CD14-positive monocyte (primary cell): ENCODE measurements around the gene RGCC. TPM values are rescaled to one million over a fixed set of nuclear protein-coding genes. Genes with fewer than 3 reads are reported as not detected.
A peak's percentile ranks its signal among the peaks of the same experiment; 100 is the strongest.

Experiments used
- DNase-seq, 3 donors: peaks; one replicate each; pipeline ENCODE4 v3.0.0-alpha.2; 2011 to 2022
- H2AFZ ChIP-seq: 2 replicates; pipeline ENCODE4 v1.6.0; 2012; ENCODE audit warnings: mild to moderate bottlenecking, low read depth, low read length, inconsistent platforms; ENCODE audit not compliant: insufficient read depth, poor library complexity, severe bottlenecking
- H3K27ac ChIP-seq, 2 donors: 1 replicate in 1 of 2; 2 replicates in 1 of 2; pipeline ENCODE4 v1.5.1; 2012 to 2013; ENCODE audit warnings: low read length in 2 of 2, control low read depth in 1 of 2, inconsistent platforms in 1 of 2, low read depth in 1 of 2, mild to moderate bottlenecking in 1 of 2
- H3K27me3 ChIP-seq, 2 donors: one replicate each; pipeline versions ENCODE4 v1.6.0 to v1.6.1; 2011 to 2013; ENCODE audit warnings: low read length in 2 of 2; ENCODE audit not compliant: control insufficient read depth in 2 of 2, insufficient read depth in 2 of 2
- H3K36me3 ChIP-seq, 2 donors: replicated peaks in 1 of 2; 1 replicate in 1 of 2; 2 replicates in 1 of 2; pipeline versions ENCODE4 v1.5.1 to v1.6.1; 2012 to 2013; ENCODE audit warnings: low read length in 2 of 2, control low read depth in 1 of 2, inconsistent platforms in 1 of 2, mild to moderate bottlenecking in 1 of 2; ENCODE audit not compliant: insufficient read depth in 2 of 2, control insufficient read depth in 1 of 2
- H3K4me1 ChIP-seq, 2 donors: 1 replicate in 1 of 2; 2 replicates in 1 of 2; pipeline versions ENCODE4 v1.5.1 to v1.6.1; 2012 to 2013; ENCODE audit warnings: low read length in 2 of 2, control low read depth in 1 of 2, inconsistent platforms in 1 of 2, mild to moderate bottlenecking in 1 of 2, moderate library complexity in 1 of 2; ENCODE audit not compliant: insufficient read depth in 2 of 2, control insufficient read depth in 1 of 2
- H3K4me2 ChIP-seq: replicated peaks from 2 replicates; pipeline ENCODE3; 2012; ENCODE audit warnings: low read length, moderate library complexity, mild to moderate bottlenecking; ENCODE audit not compliant: poor library complexity, severe bottlenecking; ENCODE audit errors: extremely low read depth
- H3K4me3 ChIP-seq, 3 experiments: fragments of 200-600 bp in 1 of 3; sonication (generic) in 1 of 3; replicated peaks in 1 of 3; 1 replicate in 2 of 3; 2 replicates in 1 of 3; pipeline ENCODE4 v1.5.1; 2011 to 2013; ENCODE audit warnings: low read length in 3 of 3, mild to moderate bottlenecking in 3 of 3, control low read depth in 2 of 3, low read depth in 2 of 3, inconsistent platforms in 1 of 3, moderate library complexity in 1 of 3
- H3K79me2 ChIP-seq: 2 replicates; pipeline ENCODE4 v1.6.0; 2012; ENCODE audit warnings: mild to moderate bottlenecking, control low read depth, inconsistent platforms, low read length, moderate library complexity; ENCODE audit not compliant: insufficient read depth
- H3K9ac ChIP-seq: 2 replicates; pipeline ENCODE4 v1.6.0; 2017; ENCODE audit warnings: low read length, mild to moderate bottlenecking; ENCODE audit not compliant: insufficient read depth, poor library complexity, severe bottlenecking
- H3K9me3 ChIP-seq, 2 donors: replicated peaks in 1 of 2; 1 replicate in 1 of 2; 2 replicates in 1 of 2; pipeline versions ENCODE4 v1.5.1 to v1.6.1; 2012 to 2013; ENCODE audit warnings: low read length in 2 of 2, control low read depth in 1 of 2; ENCODE audit not compliant: control insufficient read depth in 1 of 2, insufficient read depth in 1 of 2
- H4K20me1 ChIP-seq: 2 replicates; pipeline ENCODE4 v1.6.0; 2012; ENCODE audit warnings: mild to moderate bottlenecking, low read length, control low read depth, moderate library complexity; ENCODE audit not compliant: insufficient read depth
- H3K27ac Mint-ChIP-seq, 7 donors: one replicate each; pipeline ENCODE4 v1.8.0; 2020; ENCODE audit warnings: mild to moderate bottlenecking in 7 of 7, mixed read lengths in 7 of 7, moderate library complexity in 6 of 7, inconsistent platforms in 2 of 7
- H3K27me3 Mint-ChIP-seq, 3 donors: one replicate each; pipeline ENCODE4 v1.8.0; 2021 to 2022; ENCODE audit warnings: low read depth in 3 of 3, mild to moderate bottlenecking in 3 of 3, mixed read lengths in 3 of 3, moderate library complexity in 3 of 3, inconsistent platforms in 1 of 3
- H3K36me3 Mint-ChIP-seq, 2 donors: one replicate each; pipeline ENCODE4 v1.8.0; 2020; ENCODE audit warnings: mixed read lengths in 2 of 2, inconsistent platforms in 1 of 2, mild to moderate bottlenecking in 1 of 2
- H3K4me1 Mint-ChIP-seq: one replicate; pipeline ENCODE4 v1.8.0; 2020; ENCODE audit warnings: mild to moderate bottlenecking, mixed read lengths
- H3K4me3 Mint-ChIP-seq, 2 donors: one replicate each; pipeline ENCODE4 v1.8.0; 2020; ENCODE audit warnings: mild to moderate bottlenecking in 2 of 2, mixed read lengths in 2 of 2, moderate library complexity in 1 of 2
- H3K9me3 Mint-ChIP-seq, 7 donors: one replicate each; pipeline ENCODE4 v1.8.0; 2020 to 2022; ENCODE audit warnings: mixed read lengths in 7 of 7, mild to moderate bottlenecking in 6 of 7, moderate library complexity in 6 of 7, inconsistent platforms in 2 of 7
- WGBS: methylation state at CpG from one replicate; pipeline ENCODE4 v1.1.5; 2013; ENCODE audit warnings: missing lambda C conversion rate; ENCODE audit not compliant: insufficient coverage; 5-methylcytosine and 5-hydroxymethylcytosine counted together
- intact Hi-C, 2 donors: fragments of 100-400 bp; cut with micrococcal nuclease; formaldehyde crosslinking; loops; one replicate each; pipeline versions ENCODE4 v1.15.0 to v1.15.1; 2023
- polyA plus RNA-seq, 3 donors: library from polyadenylated mRNA; depleted of rRNA in 1 of 3; unstranded in 2 of 3; stranded (reverse) in 1 of 3; fragments of 300-500 nt in 2 of 3; fragments of >200 nt in 1 of 3; fragmentation: Illumina TruSeq in 2 of 3; gene quantifications; 1 replicate in 2 of 3; 2 replicates in 1 of 3; pipeline ENCODE4 v1.2.3, GENCODE V29; 2012 to 2021
- TF ChIP-seq, protein P1 (sequence below): fragments of 200-600 bp; IDR thresholded peaks from one replicate; pipeline ENCODE4 v1.8.0; 2022; ENCODE audit warnings: antibody characterized with exemption, mild to moderate bottlenecking

Gene RGCC
- polyA plus RNA-seq, 3 donors, result 4.3 to 49.5 (median 26.0) TPM

DNA sequence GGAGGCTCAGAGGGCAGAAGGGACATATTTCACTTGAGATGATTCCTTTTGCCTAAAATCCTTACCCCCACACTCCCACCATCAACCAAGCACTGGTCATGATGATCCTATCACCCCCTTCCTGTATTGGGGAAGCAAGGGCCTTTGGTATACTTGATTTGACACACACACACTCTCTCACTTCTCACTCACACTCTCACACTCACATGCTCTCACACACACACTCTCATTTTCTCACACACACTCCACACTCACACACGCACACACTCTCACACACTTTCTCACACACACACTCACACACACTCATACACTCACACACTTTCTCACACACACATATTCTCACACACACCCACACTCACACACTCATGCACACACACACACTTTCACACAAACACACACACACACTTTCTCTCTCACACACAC is 8.6 kb downstream of the RGCC start:
- no peak overlapping the region for H2AFZ ChIP-seq
- H3K9me3 ChIP-seq, result no peaks in the 10 kb centered on the region
- Mint-ChIP-seq H3K27me3 (peaks cover 0 to 2% (median 1%) of the 10 kb centered on the region in 3 donors), H3K9me3 (peaks cover 0 to 2% (median 0%) of the 10 kb centered on the region in 7 donors), H3K4me3 (no peak overlapping the region), H3K36me3 (peaks cover 61 to 71% of the 10 kb centered on the region in 2 donors), H3K4me1 (peaks cover 58% of the 10 kb centered on the region), H3K27ac (peak overlapping the region; percentile 86 to 99 (median 96))
- intact Hi-C loops, result loop anchor here (5.0 to 10.0 kb wide), 2 partner anchors 181 to 189 kb away; no protein-coding TSS in a partner anchor
- TF ChIP-seq, protein P1, sequence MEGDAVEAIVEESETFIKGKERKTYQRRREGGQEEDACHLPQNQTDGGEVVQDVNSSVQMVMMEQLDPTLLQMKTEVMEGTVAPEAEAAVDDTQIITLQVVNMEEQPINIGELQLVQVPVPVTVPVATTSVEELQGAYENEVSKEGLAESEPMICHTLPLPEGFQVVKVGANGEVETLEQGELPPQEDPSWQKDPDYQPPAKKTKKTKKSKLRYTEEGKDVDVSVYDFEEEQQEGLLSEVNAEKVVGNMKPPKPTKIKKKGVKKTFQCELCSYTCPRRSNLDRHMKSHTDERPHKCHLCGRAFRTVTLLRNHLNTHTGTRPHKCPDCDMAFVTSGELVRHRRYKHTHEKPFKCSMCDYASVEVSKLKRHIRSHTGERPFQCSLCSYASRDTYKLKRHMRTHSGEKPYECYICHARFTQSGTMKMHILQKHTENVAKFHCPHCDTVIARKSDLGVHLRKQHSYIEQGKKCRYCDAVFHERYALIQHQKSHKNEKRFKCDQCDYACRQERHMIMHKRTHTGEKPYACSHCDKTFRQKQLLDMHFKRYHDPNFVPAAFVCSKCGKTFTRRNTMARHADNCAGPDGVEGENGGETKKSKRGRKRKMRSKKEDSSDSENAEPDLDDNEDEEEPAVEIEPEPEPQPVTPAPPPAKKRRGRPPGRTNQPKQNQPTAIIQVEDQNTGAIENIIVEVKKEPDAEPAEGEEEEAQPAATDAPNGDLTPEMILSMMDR, result no peak
- no peak overlapping the region for H3K4me2 ChIP-seq
- peaks cover 43 to 62% of the 10 kb centered on the region in 2 donors for H3K4me1 ChIP-seq
- peaks cover 3 to 34% of the 10 kb centered on the region in 2 donors for H3K36me3 ChIP-seq
- H4K20me1 ChIP-seq, result no peaks in the 10 kb centered on the region
- peaks cover 32% of the 10 kb centered on the region for H3K79me2 ChIP-seq
- peak overlapping the region; percentile 50 for H3K9ac ChIP-seq
- DNase-seq, result peak in 1 of 3 donors; percentile 43
- H3K27ac ChIP-seq, result peak overlapping the region; percentile 78 to 89
- H3K4me3 ChIP-seq, result no peak overlapping the region
- WGBS, result 94% methylated on average over 1 of the region's 1 CpG
- H3K27me3 ChIP-seq, result no peaks in the 10 kb centered on the region

DNA sequence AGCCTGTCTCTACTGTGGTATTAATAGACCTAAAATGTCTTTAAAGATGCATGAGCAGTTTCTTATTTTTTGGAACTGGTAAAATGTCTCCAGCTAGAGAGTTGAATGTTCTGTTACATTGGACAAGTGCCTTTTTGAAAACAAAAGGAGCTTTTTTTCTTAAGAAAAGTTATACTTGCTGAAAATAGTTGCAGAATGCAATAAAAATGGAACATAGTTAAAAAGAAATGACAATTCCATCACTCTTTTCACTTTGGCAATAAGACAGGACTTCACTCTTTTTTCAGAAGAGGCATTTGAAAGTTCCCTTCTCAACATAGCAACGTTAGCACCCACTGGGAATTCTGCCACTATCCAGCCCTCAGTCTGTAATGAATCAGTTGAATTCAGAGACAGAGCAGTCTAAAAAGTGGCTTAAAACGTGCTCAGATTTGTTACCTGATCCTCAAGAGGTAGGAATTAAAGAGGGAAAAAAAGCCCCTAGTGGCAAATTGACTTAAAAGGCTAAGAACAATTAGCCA is 10.1 kb downstream of the RGCC start:
- 60% methylated on average over 1 of the region's 2 CpGs for WGBS
- H3K4me2 ChIP-seq, result no peak overlapping the region

More for the DNA sequence above, 10.1 kb downstream of the RGCC start:
- Mint-ChIP-seq H3K4me3 (no peak overlapping the region), H3K27me3 (peaks cover 0 to 2% (median 0%) of the 10 kb centered on the region in 3 donors), H3K4me1 (peaks cover 45% of the 10 kb centered on the region), H3K9me3 (peaks cover 0 to 2% (median 0%) of the 10 kb centered on the region in 7 donors), H3K36me3 (peaks cover 60 to 64% of the 10 kb centered on the region in 2 donors), H3K27ac (no peak overlapping the region)
- Histone ChIP-seq H3K4me1 (peaks cover 36 to 47% of the 10 kb centered on the region in 2 donors), H3K36me3 (peaks cover 3 to 37% of the 10 kb centered on the region in 2 donors), H4K20me1 (no peaks in the 10 kb centered on the region), H3K79me2 (peaks cover 21% of the 10 kb centered on the region), H3K27me3 (no peaks in the 10 kb centered on the region), H3K4me3 (no peak overlapping the region), H2AFZ (no peak overlapping the region), H3K9me3 (no peaks in the 10 kb centered on the region), H3K27ac (no peak overlapping the region), H3K9ac (no peak overlapping the region)
- intact Hi-C loops, result loop anchor here (5.0 to 10.0 kb wide), 2 partner anchors 180 to 187 kb away; no protein-coding TSS in a partner anchor
- TF ChIP-seq, protein P1, result no peak
- DNase-seq, result no peak
